ENCODE measurements around the gene THEM4.

GRCh38 chr1:151839457-151840403, 69.6 kb downstream of the THEM4 start, which contains the start of gene C2CD4D:
- TF ChIP-seq CTCF (IDR thresholded peaks at IDR 0.05): no peak
- TF ChIP-seq POLR2AphosphoS5 (IDR thresholded peaks at IDR 0.05): no peak
- no peak for TF ChIP-seq EP300 (IDR thresholded peaks at IDR 0.05)
